ENCODE data around the gene ZNF710.
"Not testable (repeated sequence)": the region's sequence is repeated elsewhere in the genome, so short reads cannot be mapped to it uniquely, and the experiment has no call there.

ZNF710 gene

GRCh38 chr15:90059208-90059985 is 58.3 kb downstream of the ZNF710 start:
- DNase-seq (ENCODE audit: low spot score) = peak; percentile 74

DNA sequence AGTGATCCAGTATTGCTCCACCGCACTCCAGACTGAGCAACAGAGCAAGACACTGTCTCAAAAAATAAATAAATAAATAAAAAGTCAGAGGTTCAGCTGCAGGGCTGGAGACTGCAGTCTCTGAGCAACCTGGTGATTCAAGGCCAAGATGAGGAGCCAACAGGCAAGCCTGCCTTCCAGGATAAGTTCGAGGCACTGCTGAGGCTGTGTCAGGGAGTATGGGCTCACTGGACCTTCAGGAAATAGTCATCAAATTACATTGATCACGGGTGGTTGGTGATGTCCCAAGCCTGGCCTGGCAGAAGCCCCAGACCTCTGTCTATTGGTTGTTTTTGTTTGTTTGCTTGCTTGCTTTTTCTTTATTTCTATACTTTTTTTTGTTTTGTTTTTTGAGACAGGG is 59.7 kb downstream of the ZNF710 start:
- DNase-seq (ENCODE audit: low spot score) = no peak

- DNase-seq (ENCODE audit: low spot score) = peak; percentile 46
These were observed 60.9 kb downstream of the ZNF710 start for GRCh38 chr15:90062023-90062442.

GRCh38 chr15:90062462-90062932 is 61.4 kb downstream of the ZNF710 start:
- peak; percentile 19 for DNase-seq (ENCODE audit: low spot score)

DNA sequence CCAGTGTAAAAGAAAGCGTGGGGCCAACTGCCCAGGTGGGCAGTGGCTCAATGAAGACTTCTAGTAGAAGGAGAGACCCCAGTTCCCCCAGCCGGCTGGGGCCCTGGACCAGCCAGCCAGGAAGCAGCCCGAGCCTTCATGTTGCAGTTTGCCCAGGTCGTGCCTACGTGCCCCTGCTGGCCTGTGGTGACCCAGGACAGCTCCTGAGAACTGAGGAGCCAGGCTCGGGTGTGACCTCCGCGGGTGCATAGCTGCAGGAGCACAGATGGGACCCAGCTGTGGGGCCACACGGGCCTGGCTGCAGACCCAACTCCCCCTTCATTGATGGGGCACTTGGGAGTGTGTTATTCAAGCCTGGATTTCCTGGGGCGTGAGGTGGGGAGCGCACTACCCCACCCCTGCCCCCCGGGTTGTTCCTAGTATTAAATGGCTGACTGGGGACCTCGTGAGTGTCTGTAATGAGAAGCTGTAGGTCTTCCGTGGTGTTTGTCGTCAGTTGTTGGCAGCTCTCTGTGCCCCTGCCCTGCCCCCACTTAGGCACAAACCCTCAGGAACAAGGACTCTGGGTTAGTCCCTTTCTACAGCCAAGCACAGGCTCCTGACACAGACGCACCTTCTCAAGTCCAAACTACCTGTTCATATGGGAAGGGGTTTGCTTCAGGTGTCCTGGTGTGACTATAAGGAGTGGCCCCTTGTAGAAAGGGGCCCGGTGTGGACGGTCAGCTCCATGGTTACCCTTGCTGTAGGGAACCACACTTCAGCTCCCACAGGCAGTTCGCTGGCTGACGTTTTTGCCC is 62.0 kb downstream of the ZNF710 start:
- DNase-seq (ENCODE audit: low spot score) = no peak

DNA sequence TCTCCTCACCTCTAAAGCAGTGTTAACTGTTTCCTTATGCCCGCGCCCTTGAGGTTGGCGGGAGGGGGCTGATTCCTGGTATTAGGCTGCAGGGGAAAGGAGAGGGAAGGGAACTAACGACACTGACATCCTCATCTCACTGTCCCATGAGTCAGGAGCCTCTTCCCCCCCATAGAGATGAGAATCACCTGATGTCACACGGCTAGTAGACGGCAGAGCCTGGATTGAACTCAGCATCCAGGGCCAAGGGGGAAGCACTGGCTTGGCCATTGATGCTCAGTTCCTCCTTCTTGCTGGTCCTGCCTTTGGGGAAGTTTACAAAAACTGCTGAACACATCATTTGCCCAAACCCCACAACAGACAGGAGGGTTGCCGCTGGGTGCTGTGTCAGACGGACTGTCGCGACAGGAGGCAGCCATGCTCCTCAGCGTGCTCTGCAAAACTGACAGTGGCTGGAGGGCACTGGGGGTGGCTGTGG is 62.7 kb downstream of the ZNF710 start:
- no peak for DNase-seq (ENCODE audit: low spot score)

DNA sequence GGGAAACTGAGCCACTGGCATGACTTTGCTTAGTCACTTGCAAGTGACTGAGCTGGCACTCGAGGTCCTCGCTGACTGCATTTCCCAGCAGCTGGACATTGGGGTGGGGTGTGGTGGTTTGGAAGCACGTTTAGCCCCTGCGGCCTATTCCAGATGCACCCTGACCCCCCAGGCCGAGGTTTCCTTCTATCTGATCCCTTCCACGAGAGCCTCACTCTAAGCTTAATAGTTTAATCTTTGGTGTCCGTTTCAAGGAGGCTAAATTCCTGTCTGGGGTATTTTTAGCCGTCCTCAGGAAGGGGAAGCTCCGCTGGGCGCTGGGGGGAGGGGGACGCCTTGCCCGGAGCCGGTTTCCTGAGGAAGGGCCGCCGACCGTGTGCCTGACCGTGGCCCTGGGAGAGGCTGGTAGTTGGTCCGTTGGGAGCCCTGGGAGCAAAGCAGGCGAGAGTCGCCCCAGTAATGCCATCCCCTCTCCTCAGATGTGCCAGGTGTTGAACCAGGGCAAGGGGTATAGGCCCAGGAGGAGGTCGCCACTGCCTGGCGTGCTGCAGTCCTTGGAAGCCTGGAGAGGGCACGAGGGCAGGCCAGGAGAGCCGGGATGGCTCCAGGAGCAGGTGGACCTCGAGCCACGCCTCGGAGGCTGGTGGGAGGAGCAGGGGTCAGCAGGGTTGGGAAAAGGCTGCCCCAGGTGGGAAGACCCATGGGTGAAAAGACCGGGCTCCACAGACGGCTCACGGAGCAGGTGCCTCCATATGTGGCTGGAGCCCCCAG is 64.0 kb downstream of the ZNF710 start:
- DNase-seq (ENCODE audit: low spot score) = no peak

DNA sequence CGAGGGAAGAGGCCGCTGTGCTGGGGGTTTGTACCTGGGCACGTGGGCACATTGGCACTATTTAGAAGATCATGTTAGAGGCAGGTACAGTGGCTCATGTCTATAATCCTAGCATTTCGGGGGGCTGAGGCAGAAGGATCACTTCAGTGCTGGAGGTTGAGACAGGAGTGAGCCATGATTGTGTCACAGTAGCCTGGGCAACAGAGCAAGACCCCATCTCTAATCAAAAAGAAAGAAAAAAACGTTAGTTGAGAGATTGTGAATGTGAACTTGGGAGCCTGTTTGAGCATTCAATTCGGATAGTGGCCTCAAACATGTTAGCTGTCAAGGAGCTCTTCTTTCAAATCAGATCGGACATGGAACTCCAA is 64.5 kb downstream of the ZNF710 start:
- no peak for DNase-seq (ENCODE audit: low spot score)

DNA sequence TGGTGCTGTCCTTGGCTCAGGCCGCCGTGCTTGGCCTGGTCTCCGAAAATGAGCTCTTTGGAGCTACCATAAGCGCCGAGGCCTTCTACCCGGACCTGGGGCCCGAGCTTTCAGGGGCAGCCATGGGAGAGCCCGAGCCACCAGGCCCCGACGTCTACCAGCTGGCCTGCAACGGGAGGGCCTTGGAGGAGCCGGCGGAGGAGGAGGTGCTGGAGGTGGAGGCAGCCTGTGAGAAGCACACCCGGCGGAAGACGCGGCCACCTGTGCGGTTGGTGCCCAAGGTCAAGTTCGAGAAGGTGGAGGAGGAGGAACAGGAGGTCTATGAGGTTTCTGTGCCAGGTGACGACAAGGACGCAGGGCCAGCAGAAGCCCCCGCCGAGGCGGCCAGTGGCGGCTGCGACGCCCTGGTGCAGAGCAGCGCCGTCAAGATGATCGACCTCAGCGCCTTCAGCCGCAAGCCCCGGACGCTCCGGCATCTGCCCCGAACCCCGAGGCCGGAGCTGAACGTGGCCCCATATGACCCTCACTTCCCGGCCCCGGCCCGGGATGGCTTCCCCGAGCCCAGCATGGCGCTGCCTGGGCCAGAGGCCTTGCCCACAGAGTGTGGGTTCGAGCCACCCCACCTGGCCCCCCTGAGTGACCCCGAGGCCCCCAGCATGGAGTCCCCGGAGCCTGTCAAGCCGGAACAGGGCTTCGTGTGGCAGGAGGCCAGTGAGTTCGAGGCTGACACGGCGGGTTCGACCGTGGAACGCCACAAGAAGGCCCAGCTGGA is 66.2 kb downstream of the ZNF710 start:
- DNase-seq (ENCODE audit: low spot score) = no peak

DNA sequence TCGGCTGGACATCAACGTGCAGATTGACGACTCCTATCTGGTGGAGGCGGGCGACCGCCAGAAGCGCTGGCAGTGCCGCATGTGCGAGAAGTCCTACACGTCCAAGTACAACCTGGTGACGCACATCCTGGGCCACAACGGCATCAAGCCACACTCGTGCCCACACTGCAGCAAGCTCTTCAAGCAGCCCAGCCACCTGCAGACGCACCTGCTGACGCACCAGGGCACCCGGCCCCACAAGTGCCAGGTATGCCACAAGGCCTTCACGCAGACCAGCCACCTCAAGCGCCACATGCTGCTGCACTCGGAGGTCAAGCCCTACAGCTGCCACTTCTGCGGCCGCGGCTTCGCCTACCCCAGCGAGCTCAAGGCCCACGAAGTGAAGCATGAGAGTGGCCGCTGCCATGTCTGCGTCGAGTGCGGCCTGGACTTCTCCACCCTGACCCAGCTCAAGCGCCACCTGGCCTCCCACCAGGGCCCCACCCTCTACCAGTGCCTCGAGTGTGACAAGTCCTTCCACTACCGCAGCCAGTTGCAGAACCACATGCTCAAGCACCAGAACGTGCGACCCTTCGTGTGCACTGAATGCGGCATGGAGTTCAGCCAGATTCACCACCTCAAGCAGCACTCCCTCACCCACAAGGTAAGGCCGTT is 67.0 kb downstream of the ZNF710 start:
- no peak for DNase-seq (ENCODE audit: low spot score)

DNA sequence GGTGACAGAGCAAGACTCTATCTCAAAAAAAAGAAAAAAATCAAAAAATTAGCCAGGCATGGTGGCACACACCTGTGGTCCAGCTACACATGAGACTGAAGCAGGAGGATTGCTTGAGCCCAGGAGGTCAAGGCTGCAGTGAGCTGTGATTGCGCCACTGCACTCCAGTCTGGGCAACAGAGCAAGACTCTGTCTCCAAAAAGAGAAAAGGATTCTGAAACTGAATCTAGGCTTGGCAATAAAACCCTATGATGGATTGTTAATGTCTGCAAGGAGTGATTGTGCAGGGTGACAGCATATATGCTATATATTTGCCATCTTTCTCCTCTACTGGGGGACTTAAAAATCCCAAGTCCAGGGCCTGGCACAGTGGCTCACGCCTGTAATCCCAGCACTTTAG is 69.5 kb downstream of the ZNF710 start:
- DNase-seq (ENCODE audit: low spot score) = not testable (repeated sequence)

DNA sequence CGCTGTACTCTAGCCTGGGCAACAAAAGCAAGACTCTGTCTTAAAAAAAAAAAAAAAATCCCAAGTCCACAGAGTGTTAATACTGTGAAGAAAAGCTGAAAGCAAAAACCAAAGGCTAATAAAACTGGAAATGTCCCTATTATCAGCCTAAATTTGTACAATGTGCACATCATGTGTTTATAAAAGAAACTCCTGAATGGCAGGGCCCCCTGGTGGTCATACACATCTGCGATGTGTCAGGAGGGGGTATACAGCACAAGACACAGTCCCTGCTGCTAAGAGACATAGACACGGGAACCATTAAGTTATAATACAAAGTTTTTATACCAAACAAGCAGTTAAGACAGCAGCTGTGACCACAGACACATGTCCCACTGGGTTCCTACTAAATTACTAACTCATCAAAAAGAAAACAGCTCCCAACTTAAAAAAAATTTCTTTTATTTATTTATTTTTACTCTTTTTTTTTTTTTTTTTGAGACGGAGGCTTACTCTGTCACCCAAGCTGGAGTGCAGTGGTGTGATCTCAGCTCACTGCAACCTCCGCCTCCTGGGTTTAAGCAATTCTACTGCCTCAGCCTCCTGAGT is 70.2 kb downstream of the ZNF710 start:
- DNase-seq (ENCODE audit: low spot score) = peak; percentile 82

- no peak for DNase-seq (ENCODE audit: low spot score)
These were observed 72.0 kb downstream of the ZNF710 start for GRCh38 chr15:90072978-90073640.

DNA sequence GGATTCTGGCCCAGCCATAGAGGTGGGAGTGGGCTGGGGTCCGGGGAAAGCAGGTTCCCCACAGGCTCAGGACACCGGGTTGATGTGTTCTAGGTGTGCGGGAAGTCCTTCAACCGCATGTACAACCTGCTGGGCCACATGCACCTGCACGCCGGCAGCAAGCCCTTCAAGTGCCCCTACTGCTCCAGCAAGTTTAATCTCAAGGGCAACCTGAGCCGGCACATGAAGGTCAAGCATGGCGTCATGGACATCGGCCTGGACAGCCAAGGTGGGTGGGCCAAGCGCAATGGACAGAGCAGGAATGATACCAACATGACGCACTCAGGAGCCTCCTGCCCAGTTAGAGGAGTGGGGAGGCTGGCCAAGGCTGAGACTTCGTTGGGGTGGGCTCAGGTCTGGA is 72.9 kb downstream of the ZNF710 start:
- DNase-seq (ENCODE audit: low spot score) = no peak

DNA sequence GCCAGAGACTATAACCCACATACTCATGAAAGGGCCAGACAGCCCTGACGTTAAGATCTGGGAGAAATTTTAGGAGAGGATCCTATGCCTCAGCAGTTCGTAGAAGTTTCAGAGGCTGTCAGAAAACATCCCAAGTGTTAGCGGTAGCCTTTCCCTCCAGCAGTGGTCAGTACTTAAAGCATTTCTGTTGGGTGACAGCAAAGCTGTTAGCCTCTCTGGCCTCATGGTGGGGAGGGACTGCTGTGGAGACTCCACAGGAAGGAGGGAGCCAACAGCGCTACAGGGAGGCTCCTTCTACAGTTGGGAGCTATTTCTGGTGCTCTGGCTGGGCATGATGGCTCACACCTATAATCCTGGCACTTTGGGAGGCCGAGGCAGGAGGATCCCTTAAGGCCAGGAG is 73.8 kb downstream of the ZNF710 start:
- no peak for DNase-seq (ENCODE audit: low spot score)

GRCh38 chr15:90075420-90076289 is 74.5 kb downstream of the ZNF710 start:
- DNase-seq (ENCODE audit: low spot score) = no peak

DNA sequence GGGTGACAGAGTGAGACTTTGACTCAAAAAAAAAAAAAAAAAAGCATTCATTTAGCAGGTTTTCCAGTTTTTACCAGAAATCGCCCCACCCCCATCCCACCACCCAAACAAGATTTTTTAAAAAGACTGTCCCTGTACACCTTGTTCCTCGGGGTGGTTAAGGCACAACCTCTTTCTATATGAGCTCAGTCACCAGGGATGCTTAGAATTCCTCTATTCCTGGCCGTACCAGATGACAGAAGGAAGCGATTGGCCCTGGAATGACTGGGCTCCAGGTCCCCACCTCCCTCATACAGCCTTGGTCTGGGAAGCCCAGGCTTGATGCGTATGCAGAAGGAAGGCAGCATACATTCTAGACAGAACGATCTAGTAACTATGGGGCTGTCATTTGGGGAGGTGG is 75.6 kb downstream of the ZNF710 start:
- DNase-seq (ENCODE audit: low spot score) = no peak

DNA sequence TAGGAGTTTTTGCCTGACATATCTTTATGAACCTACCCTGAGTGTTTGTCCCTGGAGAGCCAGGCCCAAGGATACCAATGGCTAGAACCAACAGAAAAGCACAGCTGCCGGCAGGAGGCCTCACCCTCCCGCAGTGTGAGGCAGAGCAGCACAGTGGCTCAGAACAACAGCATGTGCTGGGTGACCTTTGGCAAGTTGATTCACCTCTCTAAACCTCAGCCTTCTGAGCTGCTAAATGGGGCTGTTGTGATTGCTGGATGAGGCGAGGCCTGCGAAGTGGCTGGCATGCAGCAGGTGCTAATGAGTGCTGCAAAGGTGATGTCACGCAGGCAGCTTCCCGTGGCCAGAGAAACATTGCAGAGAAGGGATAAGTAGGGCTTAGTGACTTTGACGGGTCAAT is 77.8 kb downstream of the ZNF710 start:
- no peak for DNase-seq (ENCODE audit: low spot score)

All from CD4-positive, alpha-beta T cell treated with Interleukin-6 at 100 ng/mL for 8 hours (primary cell).